Putamen (tissue), 1 donor: ENCODE data around the gene NEAT1.

ENCODE experiments used
- DNase-seq: peaks from one replicate; pipeline ENCODE4 v3.0.0-alpha.2; 2016; ENCODE audit warnings: low spot score

The NEAT1 gene

GRCh38 chr11:65389294-65389980 lies 33.2 kb upstream of the NEAT1 start:
- DNase-seq, result no peak

DNA sequence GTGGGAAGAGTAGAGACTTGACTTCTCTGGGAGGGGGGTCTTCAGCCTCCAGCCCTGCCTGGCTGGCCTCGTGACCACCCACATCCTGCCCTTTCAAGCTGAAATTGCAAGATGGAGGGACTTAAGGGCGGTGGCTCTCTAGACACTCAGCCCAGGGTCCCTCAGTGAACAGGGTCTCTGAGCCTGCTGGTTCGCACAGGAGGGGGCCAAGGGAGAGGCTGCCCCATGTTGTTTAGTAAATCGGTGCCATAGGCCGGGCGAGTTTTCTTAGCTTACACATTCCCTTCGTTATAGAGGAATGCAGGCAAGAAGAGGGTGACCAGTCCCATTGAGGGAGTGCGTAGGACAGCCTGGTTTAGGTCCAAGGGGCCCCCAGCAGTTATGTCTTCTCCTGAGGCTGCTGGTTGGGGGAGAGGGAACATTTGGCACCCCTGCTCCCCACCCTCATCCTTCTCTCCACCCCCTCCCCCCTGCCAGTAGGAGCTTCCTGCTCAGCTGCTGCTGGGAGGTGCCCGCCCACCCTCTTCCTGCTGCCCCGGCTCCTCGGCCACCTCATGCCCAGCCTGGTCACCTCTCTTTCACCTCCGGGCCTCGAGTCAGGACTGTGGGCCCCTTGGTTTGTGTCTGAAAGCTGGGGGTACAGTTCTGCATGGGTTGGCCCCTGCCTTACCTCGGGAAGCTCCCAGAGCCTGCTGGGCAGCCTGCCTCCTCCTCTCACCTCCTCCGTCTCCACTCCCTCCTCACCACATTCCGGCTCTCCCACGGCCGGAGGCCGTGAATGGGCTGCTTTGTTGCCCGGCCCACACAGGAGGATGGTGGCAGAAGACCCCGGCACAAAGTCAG lies 32.3 kb upstream of the NEAT1 start:
- no peak for DNase-seq

DNA sequence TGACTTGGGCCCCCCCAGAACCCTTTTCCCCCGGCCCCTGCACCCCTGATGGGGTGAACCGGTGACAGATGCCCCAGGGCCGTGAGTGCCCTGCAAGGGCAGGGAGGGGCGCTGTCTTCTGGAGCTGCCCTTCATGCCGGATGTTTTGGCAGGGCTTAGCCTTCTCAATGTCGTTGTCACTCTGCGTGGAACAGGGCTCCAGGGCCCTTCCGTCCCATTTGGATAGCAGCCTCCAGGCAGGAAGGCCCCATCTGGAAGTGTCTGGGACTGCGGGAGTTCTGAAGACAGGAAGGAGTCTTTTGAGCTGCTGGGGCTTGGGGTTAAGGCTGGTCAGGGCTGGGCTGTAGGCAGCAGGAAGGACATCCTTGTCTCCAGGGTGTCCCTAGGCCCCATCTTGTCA lies 31.6 kb upstream of the NEAT1 start:
- DNase-seq, result no peak

GRCh38 chr11:65392186-65392829 lies 30.3 kb upstream of the NEAT1 start:
- DNase-seq, result no peak

DNA sequence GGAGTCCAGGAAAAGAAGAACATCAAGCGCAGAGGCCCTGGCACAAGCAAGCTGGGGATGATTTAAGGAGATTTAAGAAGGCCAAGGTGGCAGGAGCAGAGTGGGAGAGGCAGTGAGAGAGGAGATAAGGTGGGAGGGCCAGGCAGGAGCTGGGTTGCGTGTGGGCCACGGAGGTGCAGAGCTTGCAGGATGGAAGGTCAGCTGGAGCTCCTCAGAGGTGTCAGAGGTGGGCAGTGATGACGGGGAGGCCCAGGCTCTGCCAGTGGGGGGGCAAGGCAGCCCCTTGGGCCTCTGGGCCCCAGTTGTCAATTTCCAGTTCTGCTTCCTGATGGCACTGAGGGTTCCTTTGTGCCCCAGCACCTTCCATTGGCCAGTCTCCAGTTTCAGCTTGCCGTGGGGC lies 29.7 kb upstream of the NEAT1 start:
- DNase-seq, result no peak

DNA sequence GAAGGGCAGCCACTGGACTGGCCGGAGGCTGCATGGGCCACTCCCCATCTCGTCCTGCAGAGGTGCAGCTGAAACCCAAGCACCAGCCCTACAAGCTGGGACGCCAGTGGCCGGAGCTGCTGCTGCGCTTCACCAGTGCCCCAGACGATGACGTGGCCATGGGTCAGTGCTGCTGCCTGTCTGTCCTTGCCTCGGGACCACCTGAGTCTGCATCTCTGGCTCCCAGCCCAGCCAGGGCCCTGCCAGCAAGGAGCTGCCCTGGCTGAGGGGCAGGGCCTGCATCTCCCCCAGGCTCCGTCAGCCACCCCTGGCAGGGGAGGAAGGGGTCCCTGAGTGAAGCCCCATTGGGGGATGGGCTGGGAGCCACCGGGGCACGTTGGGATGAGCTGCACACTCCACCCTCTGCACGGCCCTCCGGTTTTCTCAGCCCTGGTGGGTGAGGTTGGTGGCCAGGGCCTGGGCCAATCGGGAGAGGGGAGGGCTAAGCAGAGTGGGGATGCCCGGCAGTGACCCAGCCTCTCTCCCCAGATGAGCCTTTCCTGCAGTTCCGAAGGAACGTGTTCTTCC lies 29.0 kb upstream of the NEAT1 start:
- no peak for DNase-seq

DNA sequence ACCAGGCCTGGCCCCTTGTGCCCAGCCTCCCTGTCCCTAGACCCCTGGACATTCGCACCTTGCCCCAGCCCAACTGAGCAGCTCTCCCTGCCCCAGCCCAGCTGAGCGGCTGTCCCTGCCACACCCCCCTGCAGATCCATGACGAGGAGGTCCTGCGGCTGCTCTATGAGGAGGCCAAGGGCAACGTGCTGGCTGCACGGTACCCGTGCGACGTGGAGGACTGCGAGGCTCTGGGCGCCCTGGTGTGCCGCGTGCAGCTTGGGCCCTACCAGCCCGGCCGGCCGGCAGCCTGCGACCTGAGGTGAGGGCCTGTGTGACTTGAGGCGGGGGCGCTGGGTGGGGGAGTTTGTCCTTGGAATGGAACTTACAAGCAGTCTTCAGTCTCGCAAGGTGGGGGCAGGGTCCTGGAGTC lies 28.5 kb upstream of the NEAT1 start:
- DNase-seq, result no peak

DNA sequence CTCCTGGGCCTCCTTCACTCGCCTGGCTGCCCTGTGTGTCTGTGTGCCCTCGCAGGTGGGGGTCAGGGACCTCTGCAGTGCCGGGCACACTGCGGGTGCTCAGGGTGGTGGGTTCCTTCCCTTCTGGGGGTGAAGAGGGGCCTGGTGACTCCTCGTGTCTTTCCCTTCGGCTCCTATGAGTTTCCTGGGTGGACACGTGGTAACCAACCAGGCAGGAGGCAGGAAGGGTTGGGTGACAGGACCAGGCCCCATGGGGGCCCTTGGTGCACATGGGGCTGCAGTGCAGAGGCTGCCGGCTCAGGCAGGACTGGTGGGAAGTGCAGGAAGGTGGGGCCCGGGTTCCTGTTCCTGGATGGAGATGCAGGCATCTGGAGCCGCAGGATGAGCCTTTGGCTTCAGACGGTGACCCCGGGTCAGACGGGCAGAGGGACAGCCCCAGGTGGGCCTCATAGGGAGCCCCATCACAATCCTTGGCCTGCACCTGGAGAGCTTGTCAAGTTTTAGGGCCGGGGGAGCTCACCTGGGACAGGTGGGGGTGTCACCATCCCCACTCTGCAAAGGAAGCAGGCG lies 26.6 kb upstream of the NEAT1 start:
- DNase-seq, result no peak

GRCh38 chr11:65396769-65397745 lies 25.5 kb upstream of the NEAT1 start:
- no peak for DNase-seq

DNA sequence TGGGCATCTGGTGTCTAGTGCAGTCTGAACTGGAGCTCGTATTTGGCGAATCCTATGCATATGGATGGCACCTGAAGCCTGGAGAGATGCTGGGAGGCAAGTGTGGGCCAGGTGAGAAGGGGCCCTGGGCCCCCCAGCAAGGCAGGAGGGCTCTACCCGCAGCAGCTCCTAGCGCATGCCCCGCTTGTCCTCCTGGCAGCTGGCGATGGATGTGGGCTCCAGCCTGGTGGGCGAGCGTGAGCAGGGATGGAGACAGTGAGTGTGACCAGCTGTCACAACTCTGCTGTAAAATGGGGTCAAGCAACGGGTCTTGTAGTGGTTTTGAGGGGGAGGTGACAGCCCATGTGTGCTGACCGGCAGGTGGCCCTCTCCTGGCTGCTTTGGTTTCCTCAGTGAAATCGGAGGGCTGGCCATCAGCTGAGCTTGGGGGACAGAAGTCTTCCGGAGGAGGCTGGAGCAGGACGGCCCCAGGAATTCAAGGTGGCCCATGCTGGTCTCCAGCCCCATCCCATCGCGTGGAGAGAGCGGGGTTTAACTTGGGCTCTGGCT lies 24.2 kb upstream of the NEAT1 start:
- no peak for DNase-seq

DNA sequence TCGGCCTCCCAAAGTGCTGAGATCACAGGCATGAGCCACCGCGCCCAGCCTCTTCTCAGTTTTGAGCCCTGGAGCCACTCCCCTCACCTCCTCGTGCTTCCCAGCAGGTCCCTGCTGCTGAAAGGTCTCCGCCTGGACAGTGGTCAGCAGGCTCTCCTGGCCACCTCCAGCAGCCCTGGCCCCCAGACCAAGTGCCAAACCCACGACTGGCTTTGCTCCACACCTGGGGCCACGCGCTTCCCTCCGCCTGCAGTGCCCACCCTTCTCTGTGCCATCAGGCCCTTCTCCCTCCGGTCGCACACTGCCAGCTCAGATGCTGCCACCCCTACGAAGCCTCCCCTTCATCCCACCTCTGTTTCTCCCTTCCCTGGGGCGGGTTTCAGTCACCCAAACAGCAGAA lies 23.3 kb upstream of the NEAT1 start:
- DNase-seq, result no peak

DNA sequence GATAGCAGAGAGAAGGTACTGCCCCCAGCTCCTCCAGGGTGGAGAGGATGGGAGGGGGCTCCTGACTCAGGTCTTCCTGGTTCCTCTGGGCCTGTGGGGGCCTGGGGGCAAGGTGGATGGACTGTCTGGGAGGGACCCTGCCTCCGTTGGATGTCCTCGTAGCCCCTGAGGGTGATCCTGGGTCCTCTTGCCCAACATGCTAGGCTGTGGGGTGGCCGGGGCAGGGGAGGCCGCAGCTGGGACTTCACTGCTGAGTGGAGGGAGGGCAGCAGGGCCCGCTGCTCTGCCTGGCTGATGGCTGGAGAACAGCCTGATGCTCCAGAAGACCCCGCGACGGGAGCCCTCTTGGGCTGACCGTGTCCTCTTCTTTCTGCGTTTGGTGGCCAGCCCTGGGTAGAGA lies 22.8 kb upstream of the NEAT1 start:
- no peak for DNase-seq

GRCh38 chr11:65400307-65401072 lies 22.1 kb upstream of the NEAT1 start:
- no peak for DNase-seq

- no peak for DNase-seq
Measured at GRCh38 chr11:65401073-65401802, 21.4 kb upstream of the NEAT1 start.

DNA sequence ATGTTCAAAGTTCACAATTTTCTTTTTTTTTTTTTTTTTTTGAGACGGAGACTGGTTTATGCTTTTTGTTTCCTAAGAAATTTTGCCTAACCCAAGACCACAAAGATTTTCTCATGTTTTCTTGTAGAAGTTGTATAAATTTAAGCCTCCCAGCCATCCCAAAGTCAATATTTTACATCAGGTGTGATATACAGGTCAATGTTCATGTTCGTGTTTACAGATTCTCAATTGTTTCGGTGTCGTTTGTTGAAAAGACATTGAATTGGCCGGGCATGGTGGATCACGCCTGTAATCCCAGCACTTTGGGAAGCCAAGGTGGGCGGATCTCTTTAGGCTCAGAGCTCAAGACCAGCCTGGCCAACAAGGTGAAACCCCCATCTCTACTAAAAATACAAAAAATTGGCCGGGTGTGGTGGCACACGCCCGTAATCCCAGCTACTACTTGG lies 20.8 kb upstream of the NEAT1 start:
- DNase-seq, result no peak

- no peak for DNase-seq
Measured at GRCh38 chr11:65402790-65403189, 19.8 kb upstream of the NEAT1 start.

DNA sequence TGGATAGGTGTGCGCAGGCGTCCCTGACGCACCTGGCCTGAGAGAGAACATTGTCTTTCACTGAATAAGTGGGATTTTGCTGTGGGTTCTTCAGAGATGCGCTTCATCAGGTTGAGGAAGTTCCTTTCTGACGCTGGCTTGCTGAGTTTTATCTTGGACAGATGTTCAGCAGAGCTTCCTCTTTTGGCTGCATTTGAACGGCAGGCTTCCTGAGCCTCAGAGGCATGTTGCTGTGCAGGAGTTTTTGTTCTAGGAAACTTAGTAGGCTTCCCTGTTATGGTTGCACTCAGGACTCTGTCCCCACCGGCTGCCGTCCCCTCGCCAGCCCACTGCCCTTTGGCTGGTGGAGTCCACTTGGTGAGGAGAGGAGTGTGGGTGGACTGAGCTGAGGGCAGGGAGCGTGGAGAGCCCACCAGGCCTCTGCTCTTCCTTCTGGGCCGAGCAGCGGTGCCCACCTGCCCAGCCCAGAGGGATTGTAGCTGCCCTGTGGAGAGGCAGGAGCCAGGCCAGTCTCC lies 18.9 kb upstream of the NEAT1 start:
- no peak for DNase-seq

- DNase-seq, result no peak
Measured at GRCh38 chr11:65404210-65404609, 18.4 kb upstream of the NEAT1 start.
